Tibial nerve (tissue), 4 donors: ENCODE data around the gene NCSTN.

Experiments
- CTCF ChIP-seq, 5 experiments: fragments of 200-600 bp in 3 of 5; fragments of 450-650 bp in 2 of 5; sonication (generic) in 3 of 5; IDR thresholded peaks; one replicate each; pipeline ENCODE4 v1.5.1; 2016 to 2019; ENCODE audit warnings: antibody characterized with exemption in 5 of 5, mild to moderate bottlenecking in 3 of 5, moderate library complexity in 2 of 5
- EP300 ChIP-seq, 2 donors: sonication (generic); formaldehyde crosslinking; IDR thresholded peaks; one replicate each; pipeline ENCODE4 v1.6.1; 2017; ENCODE audit warnings: antibody characterized with exemption in 2 of 2, mild to moderate bottlenecking in 1 of 2
- POLR2A ChIP-seq, 2 donors: fragments of 450-650 bp; IDR thresholded peaks; one replicate each; pipeline ENCODE4 v1.6.1; 2017; ENCODE audit warnings: antibody characterized with exemption in 2 of 2, mild to moderate bottlenecking in 2 of 2, moderate library complexity in 2 of 2

DNA sequence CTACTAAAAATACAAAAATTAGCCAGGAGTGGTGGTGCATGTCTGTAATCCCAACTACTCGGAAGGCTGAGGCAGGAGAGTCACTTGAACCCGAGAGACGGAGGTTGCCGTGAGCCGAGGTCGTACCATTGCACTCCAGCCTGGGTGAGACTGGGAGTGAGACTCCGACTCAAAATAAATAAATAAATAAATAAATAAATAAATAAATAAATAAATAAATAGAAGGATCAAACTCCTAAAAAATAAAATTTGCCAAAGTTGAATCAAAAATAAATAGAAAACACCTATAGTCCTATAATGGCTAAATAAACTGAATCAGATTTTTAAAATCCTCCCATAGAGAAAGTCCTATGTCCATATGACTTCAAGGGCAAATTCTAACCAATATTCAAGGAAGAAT, 43.0 kb upstream of the NCSTN start:
- TF ChIP-seq CTCF (IDR thresholded peaks at IDR 0.05): no peak
- no peak for TF ChIP-seq EP300 (IDR thresholded peaks at IDR 0.05)
- no peak for TF ChIP-seq POLR2A (IDR thresholded peaks at IDR 0.05)
